AG10803 (cell line): ENCODE results near the gene TRIM15.

ENCODE experiments used
- DNase-seq: peaks from one replicate; pipeline ENCODE4 v3.0.0; 2010; ENCODE audit warnings: low read depth
- H3K4me3 ChIP-seq: 2 replicates; pipeline ENCODE4 v1.5.1; 2011; ENCODE audit warnings: mild to moderate bottlenecking, low read length, control low read depth
- TF ChIP-seq, protein P1 (sequence below): conservative IDR thresholded peaks from 2 replicates; pipeline ENCODE4 v1.5.1; 2011; ENCODE audit warnings: mild to moderate bottlenecking, low read length, control low read depth, inconsistent platforms

TRIM15 gene

DNA sequence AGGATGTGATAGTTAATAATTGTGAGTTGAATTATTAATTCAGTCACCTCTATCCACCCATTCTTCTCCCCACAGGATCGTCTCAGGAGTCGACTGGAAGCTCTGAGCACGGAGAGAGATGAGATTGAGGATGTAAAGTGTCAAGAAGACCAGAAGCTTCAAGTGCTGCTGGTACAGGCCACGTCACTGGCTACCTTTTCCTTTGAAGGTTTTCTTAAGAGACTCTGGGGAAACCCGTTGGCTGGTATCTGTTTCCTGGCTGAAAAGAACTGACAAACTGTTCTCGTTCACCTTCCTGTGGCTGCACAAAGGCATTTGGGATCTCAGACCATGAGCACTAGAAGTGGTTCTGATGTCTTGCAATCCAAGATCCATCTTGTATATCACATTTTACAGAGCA, 3.8 kb downstream of the TRIM15 start:
- TF ChIP-seq, protein P1, sequence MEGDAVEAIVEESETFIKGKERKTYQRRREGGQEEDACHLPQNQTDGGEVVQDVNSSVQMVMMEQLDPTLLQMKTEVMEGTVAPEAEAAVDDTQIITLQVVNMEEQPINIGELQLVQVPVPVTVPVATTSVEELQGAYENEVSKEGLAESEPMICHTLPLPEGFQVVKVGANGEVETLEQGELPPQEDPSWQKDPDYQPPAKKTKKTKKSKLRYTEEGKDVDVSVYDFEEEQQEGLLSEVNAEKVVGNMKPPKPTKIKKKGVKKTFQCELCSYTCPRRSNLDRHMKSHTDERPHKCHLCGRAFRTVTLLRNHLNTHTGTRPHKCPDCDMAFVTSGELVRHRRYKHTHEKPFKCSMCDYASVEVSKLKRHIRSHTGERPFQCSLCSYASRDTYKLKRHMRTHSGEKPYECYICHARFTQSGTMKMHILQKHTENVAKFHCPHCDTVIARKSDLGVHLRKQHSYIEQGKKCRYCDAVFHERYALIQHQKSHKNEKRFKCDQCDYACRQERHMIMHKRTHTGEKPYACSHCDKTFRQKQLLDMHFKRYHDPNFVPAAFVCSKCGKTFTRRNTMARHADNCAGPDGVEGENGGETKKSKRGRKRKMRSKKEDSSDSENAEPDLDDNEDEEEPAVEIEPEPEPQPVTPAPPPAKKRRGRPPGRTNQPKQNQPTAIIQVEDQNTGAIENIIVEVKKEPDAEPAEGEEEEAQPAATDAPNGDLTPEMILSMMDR = no peak
- no peak overlapping the region for H3K4me3 ChIP-seq
- no peak for DNase-seq

DNA sequence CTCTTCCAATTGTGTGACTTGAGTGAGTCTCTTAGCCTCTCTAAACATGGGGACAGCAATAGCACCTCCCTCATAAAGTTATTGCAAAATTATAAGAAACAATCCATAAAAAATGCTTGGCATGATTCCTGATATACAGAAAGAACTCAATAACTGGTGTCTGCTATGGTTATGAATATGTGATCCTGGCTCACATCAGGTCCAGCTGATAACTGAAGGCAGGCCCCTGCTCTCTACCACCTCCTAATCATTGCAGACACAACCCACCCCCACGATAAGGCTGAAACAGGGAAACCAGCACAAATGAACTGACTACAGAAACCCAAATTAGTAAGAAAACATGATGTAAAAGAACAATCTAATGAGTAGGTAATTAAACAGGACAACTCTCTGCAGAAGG, 5.4 kb downstream of the TRIM15 start:
- H3K4me3 ChIP-seq = no peak overlapping the region
- TF ChIP-seq, protein P1 = no peak
- no peak for DNase-seq

DNA sequence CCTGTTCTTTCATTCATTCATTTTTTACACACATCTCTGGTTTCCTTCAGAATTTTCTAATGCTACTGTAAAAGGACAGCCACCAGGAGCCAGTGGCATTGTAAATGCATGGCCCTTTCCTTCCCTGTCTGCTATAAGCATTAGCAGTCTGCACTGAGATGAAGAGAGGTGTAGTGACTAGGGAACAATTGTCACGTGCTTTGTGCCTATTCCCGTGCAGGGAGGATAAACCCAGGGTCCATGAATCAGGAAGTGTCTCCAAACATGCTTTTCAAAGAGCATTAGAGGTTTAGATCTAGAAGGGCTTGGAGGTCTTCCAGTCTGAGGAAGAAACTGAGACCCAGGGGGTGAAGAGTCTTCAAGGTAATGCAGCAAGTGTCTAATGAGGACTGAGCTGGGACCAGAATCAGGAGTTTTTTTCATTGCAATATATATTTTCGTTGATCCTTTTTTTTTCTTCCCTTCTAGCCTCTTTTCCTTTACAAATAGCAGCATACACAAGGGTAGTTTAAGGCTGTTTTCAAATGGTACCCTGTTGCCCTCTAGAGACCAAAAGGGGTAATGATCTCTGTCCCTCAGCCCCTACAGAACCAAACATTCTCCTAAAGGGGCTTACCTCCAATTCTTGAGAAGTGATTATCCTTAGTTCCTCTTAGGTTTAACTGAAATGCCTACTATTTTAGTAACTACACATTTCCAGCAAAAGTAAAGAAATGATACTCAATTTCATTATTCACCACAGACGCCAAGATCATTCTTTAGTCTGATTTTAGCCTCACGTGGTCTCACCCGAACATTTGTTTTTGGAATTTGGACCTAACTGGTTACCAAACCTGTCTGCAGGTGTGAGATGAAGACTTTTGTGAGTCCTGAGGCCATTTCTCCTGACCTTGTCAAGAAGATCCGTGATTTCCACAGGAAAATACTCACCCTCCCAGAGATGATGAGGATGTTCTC, 6.6 kb downstream of the TRIM15 start:
- DNase-seq = peak; percentile 51
- no peak overlapping the region for H3K4me3 ChIP-seq
- TF ChIP-seq, protein P1 = peak; percentile 95

DNA sequence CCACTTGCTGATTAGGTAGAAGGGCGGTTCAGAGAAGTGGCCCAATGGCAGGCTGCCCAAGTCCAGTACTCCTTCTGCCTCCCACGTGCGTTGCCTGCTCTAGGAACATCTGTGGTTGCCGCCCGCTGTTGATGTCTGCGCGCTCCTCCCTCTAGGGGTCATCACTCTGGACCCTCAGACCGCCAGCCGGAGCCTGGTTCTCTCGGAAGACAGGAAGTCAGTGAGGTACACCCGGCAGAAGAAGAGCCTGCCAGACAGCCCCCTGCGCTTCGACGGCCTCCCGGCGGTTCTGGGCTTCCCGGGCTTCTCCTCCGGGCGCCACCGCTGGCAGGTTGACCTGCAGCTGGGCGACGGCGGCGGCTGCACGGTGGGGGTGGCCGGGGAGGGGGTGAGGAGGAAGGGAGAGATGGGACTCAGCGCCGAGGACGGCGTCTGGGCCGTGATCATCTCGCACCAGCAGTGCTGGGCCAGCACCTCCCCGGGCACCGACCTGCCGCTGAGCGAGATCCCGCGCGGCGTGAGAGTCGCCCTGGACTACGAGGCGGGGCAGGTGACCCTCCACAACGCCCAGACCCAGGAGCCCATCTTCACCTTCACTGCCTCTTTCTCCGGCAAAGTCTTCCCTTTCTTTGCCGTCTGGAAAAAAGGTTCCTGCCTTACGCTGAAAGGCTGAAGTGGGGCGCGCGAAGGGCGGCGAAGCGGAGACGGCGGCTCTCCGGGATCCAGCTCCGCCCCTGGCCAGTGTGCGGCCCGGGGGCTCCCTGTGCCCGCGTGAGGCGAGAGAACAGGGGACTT, 8.5 kb downstream of the TRIM15 start:
- TF ChIP-seq, protein P1 = peak; percentile 14
- H3K4me3 ChIP-seq = no peak overlapping the region
- no peak for DNase-seq

DNA sequence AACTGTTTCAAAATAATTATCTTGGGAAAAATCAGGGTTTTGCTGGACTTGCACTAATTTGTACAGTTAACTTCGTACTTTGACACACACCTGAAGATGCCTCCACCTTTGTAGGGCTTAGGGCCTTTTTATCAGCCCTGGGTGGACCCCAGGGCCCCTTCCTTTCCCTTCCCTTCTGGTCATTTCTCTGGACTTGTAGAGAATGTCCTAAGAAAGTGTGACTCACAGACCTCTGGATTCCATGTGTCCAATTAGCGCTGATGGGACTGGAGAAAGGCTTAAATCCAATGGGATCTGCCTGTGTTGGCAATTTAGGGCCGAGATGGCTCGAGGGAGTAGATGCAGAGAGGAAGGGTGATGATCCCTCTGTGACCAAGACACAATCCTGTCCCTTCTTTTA, 9.3 kb downstream of the TRIM15 start:
- no peak for DNase-seq
- TF ChIP-seq, protein P1 = no peak
- no peak overlapping the region for H3K4me3 ChIP-seq

DNA sequence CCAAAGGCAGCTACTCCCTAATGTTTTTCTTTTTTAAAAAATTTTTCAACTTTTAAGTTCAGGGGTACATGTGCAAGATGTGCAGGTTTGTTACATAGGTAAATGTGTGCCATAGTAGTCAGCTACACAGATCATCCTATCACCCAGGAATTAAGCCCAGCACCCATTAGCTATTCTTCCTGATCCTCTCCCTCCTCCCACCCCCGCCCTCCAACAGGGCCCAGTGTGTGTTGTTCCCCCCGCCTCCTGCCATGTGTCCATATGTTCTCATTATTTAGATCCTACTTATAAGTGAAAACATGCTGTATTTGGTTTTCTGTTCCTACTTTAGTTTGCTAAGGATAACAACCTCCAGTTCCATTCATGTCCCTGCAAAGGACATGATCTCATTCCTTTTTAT, 12.4 kb downstream of the TRIM15 start:
- no peak for DNase-seq
- TF ChIP-seq, protein P1 = no peak
- H3K4me3 ChIP-seq = no peak overlapping the region
